H1 (cell line): ENCODE results near the gene SMIM33. TPM values are rescaled to one million over a fixed set of nuclear protein-coding genes. Genes with fewer than 3 reads are reported as not detected.
A peak's percentile ranks its signal among the peaks of the same experiment; 100 is the strongest.

Source experiments
- CTCF ChIA-PET: fragments of 300-600 bp; sonication (Branson Sonifier 250); formaldehyde crosslinking; loops from one replicate; lab custom pipeline; 2021; ENCODE audit not compliant: partially characterized antibody; lab: Charles Lee
- POLR2A ChIA-PET: fragments of 300-600 bp; sonication (Branson Sonifier 250); formaldehyde crosslinking; loops from one replicate; lab custom pipeline; 2021; ENCODE audit warnings: inconsistent platforms; ENCODE audit not compliant: partially characterized antibody; lab: Charles Lee
- DNase-seq, 2 experiments: peaks; one replicate each; pipeline versions ENCODE4 v3.0.0 to v3.0.0-alpha.2; 2010 to 2022; ENCODE audit warnings: low spot score in 2 of 2, low read depth in 1 of 2, mixed read lengths in 1 of 2
- FAIRE-seq: peaks from 2 replicates; lab custom pipeline; 2011; peaks lifted over from hg19 to GRCh38; lab: Jason Lieb, UNC
- H2AFZ ChIP-seq: 2 replicates; pipeline ENCODE4 v1.8.1; 2012; ENCODE audit warnings: low read length, inconsistent platforms
- H2AK5ac ChIP-seq: 2 replicates; pipeline ENCODE4 v1.6.1; 2013; ENCODE audit warnings: low read depth, low read length
- H2BK120ac ChIP-seq: replicated peaks from 2 replicates; pipeline ENCODE3; 2013; ENCODE audit warnings: low read depth, low read length, inconsistent platforms
- H2BK12ac ChIP-seq: 2 replicates; pipeline ENCODE4 v1.6.1; 2013; ENCODE audit warnings: low read depth, low read length
- H2BK15ac ChIP-seq: 2 replicates; pipeline ENCODE4 v1.6.1; 2013; ENCODE audit warnings: low read length
- H2BK20ac ChIP-seq: 2 replicates; pipeline ENCODE4 v1.6.1; 2013; ENCODE audit warnings: low read length
- H2BK5ac ChIP-seq: 2 replicates; pipeline ENCODE4 v1.6.1; 2013; ENCODE audit warnings: low read depth, low read length
- H3K14ac ChIP-seq: 2 replicates; pipeline ENCODE4 v1.6.1; 2013; ENCODE audit warnings: inconsistent platforms; ENCODE audit not compliant: insufficient read length
- H3K18ac ChIP-seq: 2 replicates; pipeline ENCODE4 v1.6.1; 2013; ENCODE audit warnings: low read length; ENCODE audit errors: extremely low read depth
- H3K23ac ChIP-seq: 2 replicates; pipeline ENCODE4 v1.6.1; 2013; ENCODE audit warnings: inconsistent platforms; ENCODE audit not compliant: insufficient read length
- H3K23me2 ChIP-seq: 2 replicates; pipeline ENCODE4 v1.6.1; 2013; ENCODE audit warnings: low read depth, low read length
- H3K27ac ChIP-seq: 2 replicates; pipeline ENCODE4 v1.6.1; 2011; ENCODE audit warnings: low read depth, low read length, inconsistent platforms
- H3K27me3 ChIP-seq, 4 experiments: replicated peaks in 1 of 4; 1 replicate in 1 of 4; 2 replicates in 3 of 4; pipeline versions ENCODE4 v1.6.1 to v1.8.1; 2011 to 2013; ENCODE audit warnings: low read length in 3 of 4, mild to moderate bottlenecking in 3 of 4, inconsistent platforms in 2 of 4, mixed read lengths in 2 of 4, moderate library complexity in 1 of 4; ENCODE audit not compliant: control insufficient read depth in 3 of 4, insufficient read depth in 3 of 4; ENCODE audit errors: extremely low read depth in 1 of 4
- H3K36me3 ChIP-seq, 4 experiments: 2 replicates each; pipeline versions ENCODE4 v1.6.1 to v1.8.1; 2011 to 2013; ENCODE audit warnings: mild to moderate bottlenecking in 4 of 4, low read length in 3 of 4, moderate library complexity in 2 of 4, control low read depth in 1 of 4, inconsistent platforms in 1 of 4; ENCODE audit not compliant: insufficient read depth in 4 of 4, control insufficient read depth in 2 of 4
- H3K4ac ChIP-seq: replicated peaks from 2 replicates; pipeline ENCODE3; 2013; ENCODE audit warnings: low read length, low read depth, mixed read lengths, inconsistent platforms; ENCODE audit not compliant: insufficient read length
- H3K4me1 ChIP-seq, 4 experiments: replicated peaks in 1 of 4; 1 replicate in 1 of 4; 2 replicates in 3 of 4; pipeline versions ENCODE4 v1.6.1 to v1.8.1; 2011 to 2013; ENCODE audit warnings: low read length in 3 of 4, inconsistent platforms in 2 of 4, mixed read lengths in 1 of 4; ENCODE audit not compliant: insufficient read depth in 4 of 4, control insufficient read depth in 3 of 4
- H3K4me2 ChIP-seq, 2 experiments: 2 replicates each; pipeline versions ENCODE4 v1.6.1 to v1.8.1; 2011 to 2013; ENCODE audit warnings: low read depth in 2 of 2, low read length in 2 of 2, control low read depth in 1 of 2, inconsistent platforms in 1 of 2, mild to moderate bottlenecking in 1 of 2; ENCODE audit not compliant: insufficient read depth in 1 of 2
- H3K4me3 ChIP-seq, 4 experiments: fragments of 200-600, 300-600 bp in 1 of 4; sonication (generic), shearing (Covaris generic), sonication (Bioruptor Twin) in 1 of 4; 2 replicates each; pipeline versions ENCODE4 v1.5.1 to v1.8.1; 2011 to 2016; ENCODE audit warnings: low read length in 4 of 4, low read depth in 3 of 4, control low read depth in 2 of 4, inconsistent platforms in 2 of 4, mild to moderate bottlenecking in 2 of 4, mixed read lengths in 1 of 4, moderate library complexity in 1 of 4; ENCODE audit not compliant: insufficient read depth in 2 of 4; ENCODE audit errors: extremely low read depth in 1 of 4
- H3K56ac ChIP-seq: replicated peaks from 2 replicates; pipeline ENCODE3; 2013; ENCODE audit warnings: low read depth, mild to moderate bottlenecking, mixed read lengths, low read length, inconsistent platforms; ENCODE audit not compliant: insufficient read length
- H3K79me1 ChIP-seq: 2 replicates; pipeline ENCODE4 v1.6.1; 2013; ENCODE audit warnings: low read depth, low read length, control low read depth
- H3K79me2 ChIP-seq, 2 experiments: 2 replicates each; pipeline versions ENCODE4 v1.6.1 to v1.8.1; 2012 to 2013; ENCODE audit warnings: low read length in 2 of 2, mild to moderate bottlenecking in 2 of 2, inconsistent platforms in 1 of 2; ENCODE audit not compliant: insufficient read depth in 2 of 2, control insufficient read depth in 1 of 2
- H3K9ac ChIP-seq, 4 experiments: replicated peaks in 1 of 4; 1 replicate in 1 of 4; 2 replicates in 3 of 4; pipeline versions ENCODE4 v1.6.1 to v1.8.1; 2011 to 2013; ENCODE audit warnings: low read depth in 3 of 4, low read length in 3 of 4, control low read depth in 2 of 4, mild to moderate bottlenecking in 2 of 4, moderate library complexity in 2 of 4, inconsistent platforms in 1 of 4; ENCODE audit errors: extremely low read depth in 1 of 4
- H3K9me3 ChIP-seq, 2 experiments: 2 replicates each; pipeline versions ENCODE4 v1.6.1 to v1.8.1; 2012 to 2013; ENCODE audit warnings: mild to moderate bottlenecking in 2 of 2, moderate library complexity in 2 of 2, control low read depth in 1 of 2, inconsistent platforms in 1 of 2, low read depth in 1 of 2, low read length in 1 of 2, mixed read lengths in 1 of 2; ENCODE audit not compliant: insufficient read depth in 2 of 2
- H4K20me1 ChIP-seq, 2 experiments: replicated peaks in 1 of 2; 2 replicates each; pipeline versions ENCODE3 to v1.8.1; 2011 to 2013; ENCODE audit warnings: inconsistent platforms in 2 of 2, low read length in 2 of 2, mild to moderate bottlenecking in 1 of 2; ENCODE audit not compliant: insufficient read depth in 2 of 2, control insufficient read depth in 1 of 2
- H4K5ac ChIP-seq: 2 replicates; pipeline ENCODE4 v1.6.1; 2013; ENCODE audit warnings: low read length, low read depth, mixed read lengths, inconsistent platforms; ENCODE audit not compliant: insufficient read length
- H4K8ac ChIP-seq: 2 replicates; pipeline ENCODE4 v1.8.0; 2013; ENCODE audit warnings: mild to moderate bottlenecking, moderate library complexity, low read length, inconsistent platforms; ENCODE audit not compliant: insufficient read depth; ENCODE audit errors: extremely low read depth
- H4K91ac ChIP-seq: replicated peaks from 2 replicates; pipeline ENCODE3; 2013; ENCODE audit warnings: low read length, mixed read lengths, inconsistent platforms; ENCODE audit not compliant: insufficient read length
- CBX8 ChIP-seq: fragments of 300-800, 300-1000 bp; sonication (generic); IDR thresholded peaks from 2 replicates; pipeline ENCODE4 v1.7.1; 2016; ENCODE audit warnings: low read depth, low read length, borderline replicate concordance
- GABPA ChIP-seq: IDR thresholded peaks from 2 replicates; pipeline ENCODE4 v1.6.1; 2011; ENCODE audit warnings: mild to moderate bottlenecking, low read length, moderate library complexity, borderline replicate concordance; ENCODE audit not compliant: insufficient read depth
- GTF2F1 ChIP-seq: IDR thresholded peaks from 2 replicates; pipeline ENCODE4 v1.6.1; 2012; ENCODE audit warnings: low read depth, low read length, improper control_type of control experiment, borderline replicate concordance
- RFX5 ChIP-seq: IDR thresholded peaks from 2 replicates; pipeline ENCODE4 v1.6.1; 2011; ENCODE audit warnings: low read depth, low read length, improper control_type of control experiment, borderline replicate concordance
- RXRA ChIP-seq: IDR thresholded peaks from 2 replicates; pipeline ENCODE4 v1.6.1; 2011; ENCODE audit warnings: low read depth, mild to moderate bottlenecking, low read length, moderate library complexity; ENCODE audit not compliant: insufficient read depth
- TEAD4 ChIP-seq: IDR thresholded peaks from 2 replicates; pipeline ENCODE4 v1.6.1; 2012; ENCODE audit warnings: low read depth, low read length, inconsistent platforms, mixed read lengths
- WGBS, 2 experiments: shearing (Covaris generic) in 1 of 2; methylation state at CpG; one replicate each; pipeline versions ENCODE4 v1.1.6 to v1.1.7; 2013 to 2015; ENCODE audit warnings: low lambda C conversion rate in 2 of 2, mixed read lengths in 2 of 2, inconsistent platforms in 1 of 2, low coverage in 1 of 2, missing lambda C conversion rate in 1 of 2; ENCODE audit not compliant: insufficient replicate concordance in 2 of 2, insufficient coverage in 1 of 2, insufficient read length in 1 of 2; ENCODE audit errors: extremely low coverage in 1 of 2, missing lambda C conversion rate in 1 of 2; 5-methylcytosine and 5-hydroxymethylcytosine counted together
- polyA plus RNA-seq, 7 experiments: library from polyadenylated mRNA; depleted of rRNA in 3 of 7; stranded (reverse) in 5 of 7; unstranded in 2 of 7; fragments of >200 nt in 5 of 7; fragments of 200-250 nt in 2 of 7; gene quantifications; 1 replicate in 5 of 7; 2 replicates in 1 of 7; 4 replicates in 1 of 7; pipeline versions ENCODE4 v1.2.1 to v1.2.3, GENCODE V29; 2011 to 2013; ENCODE audit warnings: missing spikeins in 2 of 7, mixed read lengths in 2 of 7
- total RNA-seq: library from RNA; stranded (reverse); fragmentation: NEBNext Ultra II Directional; extraction: Animal tissue kit (Norgen Biotek cat#: 25700); gene quantifications from 2 replicates; pipeline ENCODE4 v1.2.1, GENCODE V29; 2021
- TF ChIP-seq, protein P1 (sequence below): IDR thresholded peaks from 2 replicates; pipeline ENCODE4 v1.6.1; 2012; ENCODE audit warnings: inconsistent platforms

The SMIM33 gene
- total and polyA plus RNA-seq, 2 of the 8 experiments (the other 6 are each of a cell fraction or from before 2014, with no cell fraction given): not detected

DNA sequence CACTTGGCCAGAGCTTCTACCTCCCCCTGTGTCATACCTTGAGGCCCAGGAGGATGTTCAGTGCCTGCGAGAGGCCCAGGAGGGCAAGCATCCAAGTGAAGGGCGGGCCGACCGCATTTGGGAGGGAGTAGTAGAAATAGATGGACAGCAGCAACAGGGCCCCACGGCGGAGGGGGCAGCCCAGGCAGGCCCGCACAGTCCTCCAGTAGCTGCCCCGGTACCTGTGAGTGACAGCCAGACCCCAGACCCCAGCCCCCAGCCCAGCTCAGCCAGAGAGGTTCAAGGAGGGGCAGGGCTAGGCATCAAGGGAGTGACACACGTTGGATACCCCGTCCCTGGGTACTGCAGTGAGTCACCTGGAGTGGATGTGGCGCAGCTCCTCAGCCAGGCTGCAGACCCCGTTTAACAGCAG is 10.3 kb downstream of the SMIM33 start:
- H3K23ac ChIP-seq: no peak overlapping the region
- WGBS, 2 experiments: 91% methylated on average over 12 of the region's 12 CpGs; no CpG with 5 or more reads in 1 of the 2 experiments

More for the DNA sequence above, 10.3 kb downstream of the SMIM33 start:
- H3K4ac ChIP-seq: no peak overlapping the region
- no peak overlapping the region for H2AK5ac ChIP-seq
- no peak overlapping the region for H3K9ac ChIP-seq
- no peak overlapping the region for H2BK20ac ChIP-seq
- H4K20me1 ChIP-seq: no peaks in the 10 kb centered on the region
- no peaks in the 10 kb centered on the region for H3K79me1 ChIP-seq
- ChIA-PET POLR2A (interaction anchor here (0.7 to 1.0 kb wide), 2 partner anchors 193 to 201 kb away, joined by 3 read pairs; no protein-coding TSS in a partner anchor), CTCF (interaction anchor here (0.7 to 5.3 kb wide), 11 partner anchors 8 to 88 kb away, joined by 3 to 38 read pairs (median 5); partner anchors contain the start of genes ECSCR and SMIM33)
- no peaks in the 10 kb centered on the region for H3K27me3 ChIP-seq
- no peak overlapping the region for H3K18ac ChIP-seq
- H2BK5ac ChIP-seq: peak overlapping the region; percentile 66; the same call in 1 of the 2 replicates
- DNase-seq: no peak
- H3K14ac ChIP-seq: no peak overlapping the region
- H4K91ac ChIP-seq: peak overlapping the region; percentile 39
- H2AFZ ChIP-seq: no peak overlapping the region
- H4K8ac ChIP-seq: peak overlapping the region; percentile 57; the same call in 1 of the 2 replicates
- no peak overlapping the region for H2BK15ac ChIP-seq
- H3K9me3 ChIP-seq: no peaks in the 10 kb centered on the region
- peak overlapping the region; percentile 14 for H2BK120ac ChIP-seq
- H2BK12ac ChIP-seq: no peak overlapping the region
- TF ChIP-seq GTF2F1: no peak
- TF ChIP-seq, protein P1, sequence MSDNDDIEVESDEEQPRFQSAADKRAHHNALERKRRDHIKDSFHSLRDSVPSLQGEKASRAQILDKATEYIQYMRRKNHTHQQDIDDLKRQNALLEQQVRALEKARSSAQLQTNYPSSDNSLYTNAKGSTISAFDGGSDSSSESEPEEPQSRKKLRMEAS: no peak
- TF ChIP-seq TEAD4: no peak
- TF ChIP-seq RFX5: no peak
- no peak for TF ChIP-seq RXRA
- no peak for TF ChIP-seq GABPA
- no peak for TF ChIP-seq CBX8
- TF ChIP-seq, all 59 proteins: peak for 0
- Histone ChIP-seq H4K5ac (no peak overlapping the region), H3K23me2 (no peaks in the 10 kb centered on the region; the same call in 1 of the 2 replicates), H3K4me3 (no peak overlapping the region), H3K27ac (no peak overlapping the region), H3K36me3 (no peaks in the 10 kb centered on the region), H3K79me2 (no peaks in the 10 kb centered on the region), H3K56ac (no peak overlapping the region), H3K4me2 (no peak overlapping the region), H3K4me1 (peaks cover 0 to 6% (median 3%) of the 10 kb centered on the region in 4 experiments; a peak in 4 of 7 replicates)
- FAIRE-seq: no peak
